SU-DHL-6 (cell line): ENCODE data around the gene TRAPPC10.

ENCODE experiments used
- H2AFZ ChIP-seq: fragments of 200-600 bp; sonication (generic); 2 replicates; pipeline ENCODE4 v1.6.1; 2014; ENCODE audit warnings: low read depth, mild to moderate bottlenecking, moderate library complexity, mixed read lengths, antibody characterized with exemption, low read length; ENCODE audit not compliant: severe bottlenecking
- H3F3A ChIP-seq: fragments of 200-600 bp; shearing (Covaris generic); 2 replicates; pipeline ENCODE4 v1.6.0; 2016; ENCODE audit warnings: antibody characterized with exemption, mild to moderate bottlenecking; ENCODE audit not compliant: insufficient read depth
- H3K27ac ChIP-seq: fragments of 200-600 bp; sonication (generic); 2 replicates; pipeline ENCODE4 v1.5.1; 2016; ENCODE audit warnings: low read depth, mild to moderate bottlenecking, low read length, moderate library complexity, mixed read lengths
- H3K27me3 ChIP-seq: fragments of 200-600 bp; sonication (generic), shearing (Covaris generic); 2 replicates; pipeline ENCODE4 v1.6.0; 2014; ENCODE audit warnings: mild to moderate bottlenecking, low read length
- H3K36me3 ChIP-seq: fragments of 200-600 bp; sonication (generic); 2 replicates; pipeline ENCODE4 v1.6.1; 2014; ENCODE audit warnings: mild to moderate bottlenecking, low read length, mixed read lengths
- H3K4me2 ChIP-seq: fragments of 300-600, 200-600 bp; shearing (Covaris generic), sonication (generic); 2 replicates; pipeline ENCODE4 v1.6.0; 2014; ENCODE audit warnings: low read length, low read depth, mild to moderate bottlenecking; ENCODE audit not compliant: poor library complexity, severe bottlenecking
- H3K4me3 ChIP-seq: fragments of 200-600 bp; sonication (generic); 2 replicates; pipeline ENCODE4 v1.5.1; 2014; ENCODE audit warnings: antibody characterized with exemption, low read length, mild to moderate bottlenecking, mixed read lengths; ENCODE audit not compliant: insufficient read depth, poor library complexity, severe bottlenecking
- H3K79me2 ChIP-seq: fragments of 200-600 bp; sonication (generic); 2 replicates; pipeline ENCODE4 v1.6.1; 2014; ENCODE audit warnings: mild to moderate bottlenecking, low read length, moderate library complexity; ENCODE audit not compliant: insufficient read depth
- H3K9ac ChIP-seq: fragments of 200-600 bp; sonication (generic); 2 replicates; pipeline ENCODE4 v1.7.0; 2014; ENCODE audit warnings: mild to moderate bottlenecking, low read length
- H3K9me2 ChIP-seq: fragments of 200-600 bp; sonication (generic); replicated peaks from 2 replicates; pipeline ENCODE4 v1.6.1; 2014; ENCODE audit warnings: low read length; ENCODE audit not compliant: insufficient read depth
- H3K9me3 ChIP-seq: fragments of 200-600 bp; sonication (generic); 2 replicates; pipeline ENCODE4 v1.6.1; 2014; ENCODE audit warnings: low read length, mixed read lengths; ENCODE audit not compliant: insufficient read depth
- H4K20me1 ChIP-seq: fragments of 200-600 bp; sonication (generic); 2 replicates; pipeline ENCODE4 v1.6.1; 2014; ENCODE audit warnings: low read depth, mild to moderate bottlenecking, antibody characterized with exemption, low read length, moderate library complexity, mixed read lengths
- CTCF ChIP-seq: fragments of 200-600 bp; sonication (generic); IDR thresholded peaks from one replicate; pipeline ENCODE4 v1.5.1; 2017; ENCODE audit warnings: antibody characterized with exemption, mild to moderate bottlenecking, low read length, moderate library complexity; ENCODE audit not compliant: insufficient read depth, poor library complexity, severe bottlenecking
- EZH2phosphoT487 ChIP-seq: fragments of 200-600 bp; sonication (generic), shearing (Covaris generic); conservative IDR thresholded peaks from 2 replicates; pipeline ENCODE4 v1.6.1; 2018; ENCODE audit warnings: mild to moderate bottlenecking, antibody characterized with exemption, low read length, moderate library complexity, mixed read lengths

TRAPPC10 gene

GRCh38 chr21:44024887-44025353, 12.8 kb downstream of the TRAPPC10 start:
- H3K9me3 ChIP-seq: no peaks in the 10 kb centered on the region
- no peak overlapping the region for H3K4me3 ChIP-seq
- H3K36me3 ChIP-seq: no peaks in the 10 kb centered on the region
- H3K9ac ChIP-seq: no peak overlapping the region
- no peaks in the 10 kb centered on the region for H3K9me2 ChIP-seq
- peaks cover 8% of the 10 kb centered on the region; the same call in 1 of the 2 replicates for H3F3A ChIP-seq
- H2AFZ ChIP-seq: no peak overlapping the region
- H4K20me1 ChIP-seq: peaks cover 37% of the 10 kb centered on the region; the same call in 1 of the 2 replicates
- no peak overlapping the region for H3K4me2 ChIP-seq
- no peak overlapping the region for H3K27ac ChIP-seq
- peaks cover 99% of the 10 kb centered on the region for H3K79me2 ChIP-seq
- no peaks in the 10 kb centered on the region for H3K27me3 ChIP-seq
- TF ChIP-seq CTCF (no peak), EZH2phosphoT487 (no peak)

- no peak overlapping the region for H3K4me3 ChIP-seq
- H3K27ac ChIP-seq: no peak overlapping the region
- no peaks in the 10 kb centered on the region for H3F3A ChIP-seq
- H3K4me2 ChIP-seq: no peak overlapping the region
- peaks cover 96% of the 10 kb centered on the region for H3K79me2 ChIP-seq
- H3K36me3 ChIP-seq: no peaks in the 10 kb centered on the region
- TF ChIP-seq EZH2phosphoT487: no peak
- no peaks in the 10 kb centered on the region for H3K27me3 ChIP-seq
- peaks cover 35% of the 10 kb centered on the region; the same call in 1 of the 2 replicates for H4K20me1 ChIP-seq
- no peak overlapping the region for H3K9ac ChIP-seq
- H3K9me3 ChIP-seq: no peaks in the 10 kb centered on the region
- no peaks in the 10 kb centered on the region for H3K9me2 ChIP-seq
- no peak overlapping the region for H2AFZ ChIP-seq
These were observed 15.6 kb downstream of the TRAPPC10 start for GRCh38 chr21:44027607-44028286.

GRCh38 chr21:44028287-44028659, 16.2 kb downstream of the TRAPPC10 start:
- no peak for TF ChIP-seq EZH2phosphoT487
- TF ChIP-seq CTCF: no peak
- Histone ChIP-seq H3K4me2 (no peak overlapping the region), H3K36me3 (peaks cover 2% of the 10 kb centered on the region; the same call in 1 of the 2 replicates), H3K9ac (no peak overlapping the region), H3K9me3 (no peaks in the 10 kb centered on the region), H3K79me2 (peaks cover 92% of the 10 kb centered on the region), H2AFZ (no peak overlapping the region), H3F3A (no peaks in the 10 kb centered on the region), H3K4me3 (no peak overlapping the region), H3K27me3 (no peaks in the 10 kb centered on the region), H4K20me1 (peaks cover 35% of the 10 kb centered on the region; the same call in 1 of the 2 replicates), H3K27ac (no peak overlapping the region), H3K9me2 (no peaks in the 10 kb centered on the region)

GRCh38 chr21:44029460-44030087, 17.5 kb downstream of the TRAPPC10 start:
- no peak overlapping the region for H3K4me3 ChIP-seq
- peaks cover 82% of the 10 kb centered on the region for H3K79me2 ChIP-seq
- no peak overlapping the region for H3K4me2 ChIP-seq
- H3K27me3 ChIP-seq: no peaks in the 10 kb centered on the region
- H3K9me2 ChIP-seq: no peaks in the 10 kb centered on the region
- peaks cover 4% of the 10 kb centered on the region; the same call in 1 of the 2 replicates for H3K36me3 ChIP-seq
- no peak overlapping the region for H2AFZ ChIP-seq
- H3K9me3 ChIP-seq: no peaks in the 10 kb centered on the region
- TF ChIP-seq EZH2phosphoT487: no peak
- no peak for TF ChIP-seq CTCF
- no peak overlapping the region for H3K9ac ChIP-seq
- H3F3A ChIP-seq: no peaks in the 10 kb centered on the region
- no peak overlapping the region for H3K27ac ChIP-seq
- peaks cover 35% of the 10 kb centered on the region; the same call in 1 of the 2 replicates for H4K20me1 ChIP-seq
